Liver (tissue), 9 donors: Measurements from ENCODE around the gene KRT4. TPM values are rescaled to one million over a fixed set of nuclear protein-coding genes. Genes with fewer than 3 reads are reported as not detected.

Source experiments
- DNase-seq: peaks from one replicate; pipeline ENCODE4 v3.0.0-alpha.2; 2017; ENCODE audit warnings: low spot score
- H3K27ac ChIP-seq, 2 donors: one replicate each; pipeline ENCODE4 v1.7.0; 2013; ENCODE audit warnings: inconsistent platforms in 2 of 2, low read length in 2 of 2, control low read depth in 1 of 2, low read depth in 1 of 2, mild to moderate bottlenecking in 1 of 2
- H3K27me3 ChIP-seq, 4 donors: one replicate each; pipeline versions ENCODE4 v1.6.1 to v1.7.0; 2013; ENCODE audit warnings: low read length in 3 of 4, inconsistent platforms in 1 of 4, mild to moderate bottlenecking in 1 of 4, moderate library complexity in 1 of 4; ENCODE audit not compliant: control insufficient read depth in 4 of 4, insufficient read depth in 4 of 4
- H3K36me3 ChIP-seq, 4 donors: one replicate each; pipeline versions ENCODE4 v1.6.1 to v1.7.0; 2013; ENCODE audit warnings: low read length in 3 of 4, mild to moderate bottlenecking in 3 of 4, low read depth in 1 of 4, moderate library complexity in 1 of 4; ENCODE audit not compliant: control insufficient read depth in 4 of 4, insufficient read depth in 3 of 4
- H3K4me1 ChIP-seq, 4 donors: one replicate each; pipeline versions ENCODE4 v1.6.1 to v1.7.0; 2013; ENCODE audit warnings: low read length in 3 of 4, mild to moderate bottlenecking in 3 of 4, moderate library complexity in 1 of 4; ENCODE audit not compliant: control insufficient read depth in 4 of 4, insufficient read depth in 4 of 4
- H3K4me3 ChIP-seq, 3 donors: one replicate each; pipeline versions ENCODE4 v1.6.1 to v1.7.0; 2013; ENCODE audit warnings: low read length in 3 of 3, control low read depth in 1 of 3, low read depth in 1 of 3, mild to moderate bottlenecking in 1 of 3
- H3K9ac ChIP-seq, 2 donors: one replicate each; pipeline ENCODE4 v1.7.0; 2013; ENCODE audit warnings: low read length in 2 of 2, mild to moderate bottlenecking in 2 of 2, moderate library complexity in 2 of 2, control low read depth in 1 of 2, low read depth in 1 of 2
- H3K9me3 ChIP-seq, 4 donors: one replicate each; pipeline versions ENCODE4 v1.6.1 to v1.7.0; 2013; ENCODE audit warnings: low read length in 3 of 4; ENCODE audit not compliant: control insufficient read depth in 4 of 4
- EGR1 ChIP-seq, 2 donors: IDR thresholded peaks; 2 replicates each; pipeline ENCODE4 v1.6.1; 2016 to 2018; ENCODE audit warnings: antibody characterized with exemption in 2 of 2, low read depth in 2 of 2
- FOXA1 ChIP-seq: IDR thresholded peaks from 2 replicates; pipeline ENCODE4 v1.6.1; 2016; ENCODE audit warnings: antibody characterized with exemption
- GABPA ChIP-seq, 2 donors: IDR thresholded peaks in 1 of 2; conservative IDR thresholded peaks in 1 of 2; 2 replicates each; pipeline ENCODE4 v1.6.1; 2016; ENCODE audit warnings: antibody characterized with exemption in 2 of 2, mild to moderate bottlenecking in 1 of 2, moderate library complexity in 1 of 2
- HNF4A ChIP-seq, 2 donors: conservative IDR thresholded peaks; 2 replicates each; pipeline ENCODE4 v1.6.1; 2016; ENCODE audit warnings: antibody characterized with exemption in 2 of 2, mild to moderate bottlenecking in 2 of 2
- HNF4G ChIP-seq: IDR thresholded peaks from 2 replicates; pipeline ENCODE4 v1.6.1; 2016; ENCODE audit warnings: antibody characterized with exemption
- JUND ChIP-seq, 2 donors: IDR thresholded peaks; 2 replicates each; pipeline ENCODE4 v1.6.1; 2016; ENCODE audit warnings: antibody characterized with exemption in 2 of 2
- NR2F2 ChIP-seq: IDR thresholded peaks from 2 replicates; pipeline ENCODE4 v1.6.1; 2016; ENCODE audit warnings: antibody characterized with exemption
- RAD21 ChIP-seq, 2 donors: IDR thresholded peaks; 2 replicates each; pipeline ENCODE4 v1.6.1; 2016; ENCODE audit warnings: antibody characterized with exemption in 2 of 2, mild to moderate bottlenecking in 2 of 2
- REST ChIP-seq: IDR thresholded peaks from 2 replicates; pipeline ENCODE4 v1.6.1; 2016; ENCODE audit warnings: antibody characterized with exemption, mild to moderate bottlenecking
- RXRA ChIP-seq, 2 donors: IDR thresholded peaks; 2 replicates each; pipeline ENCODE4 v1.6.1; 2017 to 2018; ENCODE audit warnings: antibody characterized with exemption in 2 of 2, mild to moderate bottlenecking in 1 of 2
- SP1 ChIP-seq: IDR thresholded peaks from 2 replicates; pipeline ENCODE4 v1.6.1; 2018; ENCODE audit warnings: antibody characterized with exemption, mild to moderate bottlenecking
- TAF1 ChIP-seq: conservative IDR thresholded peaks from 2 replicates; pipeline ENCODE4 v1.6.1; 2016; ENCODE audit warnings: antibody characterized with exemption, mild to moderate bottlenecking
- YY1 ChIP-seq: IDR thresholded peaks from 2 replicates; pipeline ENCODE4 v1.6.1; 2016; ENCODE audit warnings: antibody characterized with exemption, mild to moderate bottlenecking
- WGBS: extraction: QIAGEN DNeasy Blood & Tissue Kit; methylation state at CpG from one replicate; pipeline ENCODE4 v1.1.7; 2013; 5-methylcytosine and 5-hydroxymethylcytosine counted together
- polyA plus RNA-seq, 2 donors: library from polyadenylated mRNA; stranded (reverse) in 1 of 2; unstranded in 1 of 2; fragments of 200-250 nt in 1 of 2; fragments of >200 nt in 1 of 2; fragmentation: Nextera tagmentation in 1 of 2; extraction: Ambion mirVana in 1 of 2; gene quantifications; one replicate each; pipeline versions ENCODE4 v1.2.1 to v1.2.3, GENCODE V29; 2013 to 2015
- total RNA-seq, 2 donors: library from RNA; depleted of rRNA; stranded (reverse); fragments of >200 nt; gene quantifications; one replicate each; pipeline ENCODE4 v1.2.3, GENCODE V29; 2014
- TF ChIP-seq, protein P1 (sequence below): fragments of 150-350 bp; IDR thresholded peaks from 2 replicates; pipeline ENCODE4 v1.5.1; 2017; ENCODE audit warnings: improper control_type of control experiment, low read depth, low read length; ENCODE audit not compliant: missing input control
- TF ChIP-seq, protein P2 (sequence below): IDR thresholded peaks from 2 replicates; pipeline ENCODE4 v1.6.1; 2016; ENCODE audit warnings: antibody characterized with exemption
- TF ChIP-seq, protein P3 (sequence below): IDR thresholded peaks from 2 replicates; pipeline ENCODE4 v1.6.1; 2016; ENCODE audit warnings: antibody characterized with exemption
- donor health status: healthy.
- donor health status: healthy.
- donor health status: healthy.
- donor health status: healthy.
- donor health status: healthy.

The KRT4 gene
- total and polyA plus RNA-seq, 4 donors = 0.05 to 0.23 TPM; not detected in 2

GRCh38 chr12:52836491-52837412 is 22.8 kb upstream of the KRT4 start:
- 86% methylated on average over 9 of the region's 9 CpGs for WGBS
- no peak overlapping the region for H3K9ac ChIP-seq
- TF ChIP-seq YY1 (no peak), TAF1 (no peak), SP1 (no peak), JUND (IDR thresholded peaks at IDR 0.05) (no peak), RAD21 (IDR thresholded peaks at IDR 0.05) (no peak), FOXA1 (no peak), EGR1 (IDR thresholded peaks at IDR 0.05; ENCODE audit: low read depth in 2 of 2) (no peak), HNF4A (conservative IDR thresholded peaks at IDR 0.05) (no peak)
- TF ChIP-seq, protein P1, sequence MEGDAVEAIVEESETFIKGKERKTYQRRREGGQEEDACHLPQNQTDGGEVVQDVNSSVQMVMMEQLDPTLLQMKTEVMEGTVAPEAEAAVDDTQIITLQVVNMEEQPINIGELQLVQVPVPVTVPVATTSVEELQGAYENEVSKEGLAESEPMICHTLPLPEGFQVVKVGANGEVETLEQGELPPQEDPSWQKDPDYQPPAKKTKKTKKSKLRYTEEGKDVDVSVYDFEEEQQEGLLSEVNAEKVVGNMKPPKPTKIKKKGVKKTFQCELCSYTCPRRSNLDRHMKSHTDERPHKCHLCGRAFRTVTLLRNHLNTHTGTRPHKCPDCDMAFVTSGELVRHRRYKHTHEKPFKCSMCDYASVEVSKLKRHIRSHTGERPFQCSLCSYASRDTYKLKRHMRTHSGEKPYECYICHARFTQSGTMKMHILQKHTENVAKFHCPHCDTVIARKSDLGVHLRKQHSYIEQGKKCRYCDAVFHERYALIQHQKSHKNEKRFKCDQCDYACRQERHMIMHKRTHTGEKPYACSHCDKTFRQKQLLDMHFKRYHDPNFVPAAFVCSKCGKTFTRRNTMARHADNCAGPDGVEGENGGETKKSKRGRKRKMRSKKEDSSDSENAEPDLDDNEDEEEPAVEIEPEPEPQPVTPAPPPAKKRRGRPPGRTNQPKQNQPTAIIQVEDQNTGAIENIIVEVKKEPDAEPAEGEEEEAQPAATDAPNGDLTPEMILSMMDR = no peak
- TF ChIP-seq, protein P2, sequence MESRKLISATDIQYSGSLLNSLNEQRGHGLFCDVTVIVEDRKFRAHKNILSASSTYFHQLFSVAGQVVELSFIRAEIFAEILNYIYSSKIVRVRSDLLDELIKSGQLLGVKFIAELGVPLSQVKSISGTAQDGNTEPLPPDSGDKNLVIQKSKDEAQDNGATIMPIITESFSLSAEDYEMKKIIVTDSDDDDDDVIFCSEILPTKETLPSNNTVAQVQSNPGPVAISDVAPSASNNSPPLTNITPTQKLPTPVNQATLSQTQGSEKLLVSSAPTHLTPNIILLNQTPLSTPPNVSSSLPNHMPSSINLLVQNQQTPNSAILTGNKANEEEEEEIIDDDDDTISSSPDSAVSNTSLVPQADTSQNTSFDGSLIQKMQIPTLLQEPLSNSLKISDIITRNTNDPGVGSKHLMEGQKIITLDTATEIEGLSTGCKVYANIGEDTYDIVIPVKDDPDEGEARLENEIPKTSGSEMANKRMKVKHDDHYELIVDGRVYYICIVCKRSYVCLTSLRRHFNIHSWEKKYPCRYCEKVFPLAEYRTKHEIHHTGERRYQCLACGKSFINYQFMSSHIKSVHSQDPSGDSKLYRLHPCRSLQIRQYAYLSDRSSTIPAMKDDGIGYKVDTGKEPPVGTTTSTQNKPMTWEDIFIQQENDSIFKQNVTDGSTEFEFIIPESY = no peak
- no peak overlapping the region for H3K4me3 ChIP-seq
- H3K4me1 ChIP-seq = no peaks in the 10 kb centered on the region
- H3K9me3 ChIP-seq = no peaks in the 10 kb centered on the region
- no peaks in the 10 kb centered on the region for H3K36me3 ChIP-seq
- no peak overlapping the region for H3K27ac ChIP-seq
- DNase-seq = no peak
- H3K27me3 ChIP-seq = peaks cover 0 to 3% (median 0%) of the 10 kb centered on the region in 4 donors

GRCh38 chr12:52836042-52836466 is 22.1 kb upstream of the KRT4 start:
- no peak for DNase-seq
- no peaks in the 10 kb centered on the region for H3K9me3 ChIP-seq
- no peaks in the 10 kb centered on the region for H3K4me1 ChIP-seq
- no peak overlapping the region for H3K4me3 ChIP-seq
- H3K27me3 ChIP-seq = peaks cover 0 to 3% (median 0%) of the 10 kb centered on the region in 4 donors
- no peak overlapping the region for H3K27ac ChIP-seq
- no peak overlapping the region for H3K9ac ChIP-seq
- WGBS = 79% methylated on average over 7 of the region's 7 CpGs
- TF ChIP-seq, protein P1 = no peak
- TF ChIP-seq NR2F2 (no peak), HNF4G (no peak), TAF1 (no peak), GABPA (IDR thresholded peaks at IDR 0.05 in 1 of 2, conservative IDR thresholded peaks at IDR 0.05 in 1 of 2) (no peak), HNF4A (conservative IDR thresholded peaks at IDR 0.05) (no peak), REST (no peak), RXRA (IDR thresholded peaks at IDR 0.05) (no peak), EGR1 (IDR thresholded peaks at IDR 0.05; ENCODE audit: low read depth in 2 of 2) (no peak)
- TF ChIP-seq, protein P3, sequence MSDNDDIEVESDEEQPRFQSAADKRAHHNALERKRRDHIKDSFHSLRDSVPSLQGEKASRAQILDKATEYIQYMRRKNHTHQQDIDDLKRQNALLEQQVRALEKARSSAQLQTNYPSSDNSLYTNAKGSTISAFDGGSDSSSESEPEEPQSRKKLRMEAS = no peak
- H3K36me3 ChIP-seq = no peaks in the 10 kb centered on the region
